Measurements from ENCODE around the gene KDF1. TPM values are rescaled to one million over a fixed set of nuclear protein-coding genes. Genes with fewer than 3 reads are reported as not detected.
"Not testable (repeated sequence)": the region's sequence is repeated elsewhere in the genome, so short reads cannot be mapped to it uniquely, and the experiment has no call there.

The KDF1 gene
- total RNA-seq, 1 experiment from 2014 or later = not detected

GRCh38 chr1:26972821-26973220 lies 12.6 kb upstream of the KDF1 start:
- no peak for DNase-seq
- Histone ChIP-seq H3K36me3 (no peaks in the 10 kb centered on the region), H3K27me3 (no peaks in the 10 kb centered on the region), H3K9me3 (no peaks in the 10 kb centered on the region), H3K4me3 (no peak overlapping the region)

GRCh38 chr1:26972390-26972789 lies 12.1 kb upstream of the KDF1 start:
- no peaks in the 10 kb centered on the region for H3K36me3 ChIP-seq
- H3K9me3 ChIP-seq = no peaks in the 10 kb centered on the region
- DNase-seq = no peak
- H3K27me3 ChIP-seq = no peaks in the 10 kb centered on the region
- H3K4me3 ChIP-seq = no peak overlapping the region

- Histone ChIP-seq H3K9me3 (no peaks in the 10 kb centered on the region), H3K4me3 (no peak overlapping the region), H3K27me3 (no peaks in the 10 kb centered on the region), H3K36me3 (no peaks in the 10 kb centered on the region)
- DNase-seq = no peak
These were observed 11.3 kb upstream of the KDF1 start for GRCh38 chr1:26971590-26971989.

GRCh38 chr1:26970810-26971209 lies 10.5 kb upstream of the KDF1 start:
- no peaks in the 10 kb centered on the region for H3K27me3 ChIP-seq
- H3K9me3 ChIP-seq = no peaks in the 10 kb centered on the region
- no peak for DNase-seq
- H3K36me3 ChIP-seq = no peaks in the 10 kb centered on the region
- no peak overlapping the region for H3K4me3 ChIP-seq

- DNase-seq = no peak
- no peaks in the 10 kb centered on the region for H3K27me3 ChIP-seq
- no peaks in the 10 kb centered on the region for H3K9me3 ChIP-seq
- no peak overlapping the region for H3K4me3 ChIP-seq
- no peaks in the 10 kb centered on the region for H3K36me3 ChIP-seq
These were observed 5.4 kb upstream of the KDF1 start for GRCh38 chr1:26965628-26966027.

GRCh38 chr1:26965213-26965612 lies 4.9 kb upstream of the KDF1 start:
- no peak for DNase-seq
- no peaks in the 10 kb centered on the region for H3K27me3 ChIP-seq

GRCh38 chr1:26961826-26962225 lies 1.6 kb upstream of the KDF1 start:
- Histone ChIP-seq H3K4me3 (no peak overlapping the region), H3K9me3 (no peaks in the 10 kb centered on the region), H3K27me3 (no peaks in the 10 kb centered on the region), H3K36me3 (no peaks in the 10 kb centered on the region)
- peak; percentile 19 for DNase-seq

More at GRCh38 chr1:26965213-26965612, 4.9 kb upstream of the KDF1 start:
- Histone ChIP-seq H3K4me3 (no peak overlapping the region), H3K9me3 (no peaks in the 10 kb centered on the region), H3K36me3 (no peaks in the 10 kb centered on the region)

- no peak for DNase-seq
- Histone ChIP-seq H3K36me3 (no peaks in the 10 kb centered on the region), H3K27me3 (no peaks in the 10 kb centered on the region), H3K9me3 (no peaks in the 10 kb centered on the region), H3K4me3 (no peak overlapping the region)
These were observed 328 bp upstream of the KDF1 start for GRCh38 chr1:26960625-26960966.

- H3K9me3 ChIP-seq = no peaks in the 10 kb centered on the region
- no peak overlapping the region for H3K4me3 ChIP-seq
- DNase-seq = no peak
- no peaks in the 10 kb centered on the region for H3K27me3 ChIP-seq
- no peaks in the 10 kb centered on the region for H3K36me3 ChIP-seq
These were observed 998 bp downstream of the KDF1 start for GRCh38 chr1:26959270-26959669.

GRCh38 chr1:26957306-26957705 lies 3.0 kb downstream of the KDF1 start:
- no peaks in the 10 kb centered on the region for H3K27me3 ChIP-seq
- H3K9me3 ChIP-seq = no peaks in the 10 kb centered on the region
- no peak for DNase-seq
- no peaks in the 10 kb centered on the region for H3K36me3 ChIP-seq
- H3K4me3 ChIP-seq = no peak overlapping the region

- Histone ChIP-seq H3K4me3 (no peak overlapping the region), H3K9me3 (no peaks in the 10 kb centered on the region), H3K36me3 (no peaks in the 10 kb centered on the region), H3K27me3 (no peaks in the 10 kb centered on the region)
- DNase-seq = no peak
These were observed 3.9 kb downstream of the KDF1 start for GRCh38 chr1:26956321-26956720.

GRCh38 chr1:26953374-26953773 lies 6.9 kb downstream of the KDF1 start:
- H3K27me3 ChIP-seq = no peaks in the 10 kb centered on the region
- DNase-seq = no peak
- H3K9me3 ChIP-seq = no peaks in the 10 kb centered on the region
- no peaks in the 10 kb centered on the region; the same call in 1 of the 2 replicates for H3K36me3 ChIP-seq
- no peak overlapping the region for H3K4me3 ChIP-seq

GRCh38 chr1:26951821-26952497 lies 8.3 kb downstream of the KDF1 start:
- Histone ChIP-seq H3K27me3 (no peaks in the 10 kb centered on the region), H3K36me3 (peaks cover 5% of the 10 kb centered on the region), H3K4me3 (no peak overlapping the region), H3K9me3 (no peaks in the 10 kb centered on the region)
- DNase-seq = no peak

- Histone ChIP-seq H3K27me3 (no peaks in the 10 kb centered on the region), H3K36me3 (peaks cover 12% of the 10 kb centered on the region), H3K4me3 (no peak overlapping the region), H3K9me3 (no peaks in the 10 kb centered on the region)
- no peak for DNase-seq
These were observed 9.1 kb downstream of the KDF1 start for GRCh38 chr1:26951216-26951615.

GRCh38 chr1:26950602-26951001 lies 9.7 kb downstream of the KDF1 start:
- Histone ChIP-seq H3K9me3 (no peaks in the 10 kb centered on the region), H3K27me3 (no peaks in the 10 kb centered on the region), H3K36me3 (peaks cover 19% of the 10 kb centered on the region), H3K4me3 (no peak overlapping the region)
- DNase-seq = no peak

- H3K36me3 ChIP-seq = peaks cover 25% of the 10 kb centered on the region
- H3K27me3 ChIP-seq = no peaks in the 10 kb centered on the region
- H3K4me3 ChIP-seq = no peak overlapping the region
- peak; percentile 32 for DNase-seq
- H3K9me3 ChIP-seq = no peaks in the 10 kb centered on the region
These were observed 10.3 kb downstream of the KDF1 start for GRCh38 chr1:26949926-26950319.

GRCh38 chr1:26949266-26949925 lies 10.9 kb downstream of the KDF1 start:
- no peaks in the 10 kb centered on the region for H3K9me3 ChIP-seq
- no peak overlapping the region for H3K4me3 ChIP-seq
- H3K36me3 ChIP-seq = peaks cover 31% of the 10 kb centered on the region
- no peaks in the 10 kb centered on the region for H3K27me3 ChIP-seq
- DNase-seq = peak; percentile 36

GRCh38 chr1:26948725-26949057 lies 11.6 kb downstream of the KDF1 start:
- not testable (repeated sequence) for DNase-seq, H3K27me3 ChIP-seq, H3K4me3 ChIP-seq, H3K9me3 ChIP-seq
- peaks cover 36% of the 10 kb centered on the region for H3K36me3 ChIP-seq
